Stimulated activated naive CD8-positive, alpha-beta T cell treated with anti-CD3 and anti-CD28 coated beads, Interleukin-15, amount 100 ng/mL, for 72 hours (primary cell): ENCODE data around the gene LEFTY1.

ENCODE experiments used
- ATAC-seq: fragments of 150-1000 bp; cut with Tn5 transposase; 2 replicates; pipeline ENCODE4 v1.10.0; 2021; ENCODE audit warnings: mild to moderate bottlenecking, moderate library complexity
- DNase-seq, 2 donors: peaks; one replicate each; pipeline ENCODE4 v3.0.0; 2021 to 2022
- H3K27ac Mint-ChIP-seq, 2 donors: one replicate each; pipeline ENCODE4 v1.8.0; 2022; ENCODE audit warnings: mild to moderate bottlenecking in 2 of 2, mixed read lengths in 2 of 2, moderate library complexity in 2 of 2
- H3K27me3 Mint-ChIP-seq: one replicate; pipeline ENCODE4 v1.8.0; 2022; ENCODE audit warnings: mixed read lengths
- H3K4me1 Mint-ChIP-seq: one replicate; pipeline ENCODE4 v1.8.0; 2022; ENCODE audit warnings: mild to moderate bottlenecking, mixed read lengths
- H3K4me3 Mint-ChIP-seq, 2 donors: one replicate each; pipeline ENCODE4 v1.8.0; 2022; ENCODE audit warnings: mild to moderate bottlenecking in 2 of 2, mixed read lengths in 2 of 2, moderate library complexity in 1 of 2
- H3K9me3 Mint-ChIP-seq, 2 donors: one replicate each; pipeline ENCODE4 v1.8.0; 2022; ENCODE audit warnings: mixed read lengths in 2 of 2

LEFTY1 gene

DNA sequence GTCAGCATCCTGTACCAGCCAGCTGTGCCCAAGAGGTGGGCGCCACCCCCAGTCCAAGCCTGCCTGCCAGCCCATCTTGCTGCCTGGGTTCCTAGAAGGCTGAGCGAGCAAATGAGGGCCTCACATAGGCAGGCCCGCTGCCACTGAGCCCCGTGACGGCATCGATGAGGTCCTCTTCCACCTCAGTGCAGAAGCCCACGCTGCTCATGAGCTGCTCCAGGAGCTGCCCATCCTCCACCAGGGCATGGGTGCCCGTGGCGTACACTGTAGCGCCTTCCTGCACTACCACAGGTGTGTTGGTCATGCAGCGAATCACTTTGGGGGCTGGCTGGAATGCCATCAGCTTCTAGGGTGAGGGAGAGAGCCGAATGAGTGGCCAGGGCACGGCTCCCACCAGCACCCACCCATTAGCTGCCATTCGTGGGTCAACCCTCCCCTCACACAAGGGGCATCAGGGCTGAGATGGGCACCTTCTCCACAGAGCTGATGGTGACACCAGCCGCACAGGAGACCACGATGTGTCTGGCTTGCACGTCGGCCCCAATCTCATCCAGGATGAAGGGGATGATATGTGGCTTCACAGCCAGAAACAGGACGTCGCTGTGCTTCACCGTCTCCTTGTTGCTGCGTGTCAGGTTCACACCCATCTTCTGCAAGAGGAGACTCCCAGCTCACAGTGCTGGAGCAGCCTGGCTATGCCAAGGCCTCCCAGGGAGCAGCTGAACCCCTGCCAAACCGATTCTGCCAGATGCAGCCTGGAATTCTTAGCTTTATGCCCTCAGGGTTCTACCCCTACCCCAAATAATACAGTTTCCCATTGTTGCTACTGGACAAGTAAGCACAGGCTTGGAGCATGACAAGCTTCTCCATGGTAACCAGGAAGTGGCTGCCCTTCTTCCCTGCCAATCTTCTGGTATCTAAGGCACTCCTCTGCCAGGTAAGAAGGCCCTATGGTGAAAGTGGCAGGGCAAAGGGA lies 33.1 kb upstream of the LEFTY1 start:
- peak overlapping the region in 1 of 2 donors; percentile 42 for H3K27ac Mint-ChIP-seq
- H3K4me1 Mint-ChIP-seq: peaks cover 59% of the 10 kb centered on the region
- H3K27me3 Mint-ChIP-seq: no peaks in the 10 kb centered on the region
- DNase-seq (no peak), ATAC-seq (no peak)
- H3K9me3 Mint-ChIP-seq: no peaks in the 10 kb centered on the region
- H3K4me3 Mint-ChIP-seq: peak overlapping the region; percentile 95 to 97

DNA sequence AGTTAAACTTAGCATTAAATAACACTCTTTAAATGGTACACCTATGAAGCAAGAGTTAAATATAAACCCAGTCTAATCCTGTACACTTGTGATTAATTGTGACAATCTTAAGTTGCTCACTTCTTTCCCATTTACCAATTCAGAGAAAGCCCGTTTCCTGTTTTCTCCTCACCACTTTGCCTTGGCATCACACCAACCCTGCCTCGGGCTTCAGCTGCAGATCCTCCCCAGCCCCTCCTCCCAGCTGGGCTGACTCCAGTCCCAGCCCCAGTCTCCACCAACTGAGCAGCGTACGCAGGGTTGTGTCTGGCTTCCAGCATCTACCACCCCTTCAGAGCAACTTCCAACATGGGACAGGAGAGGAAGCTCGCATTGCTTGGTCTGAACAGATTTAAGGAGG lies 31.0 kb upstream of the LEFTY1 start:
- H3K27me3 Mint-ChIP-seq: no peaks in the 10 kb centered on the region
- H3K4me3 Mint-ChIP-seq: peak overlapping the region; percentile 42 to 69
- no peak for ATAC-seq
- peak in 1 of 2 donors; percentile 44 for DNase-seq
- peaks cover 46% of the 10 kb centered on the region for H3K4me1 Mint-ChIP-seq
- peak overlapping the region in 1 of 2 donors; percentile 88 for H3K27ac Mint-ChIP-seq
- H3K9me3 Mint-ChIP-seq: no peaks in the 10 kb centered on the region

DNA sequence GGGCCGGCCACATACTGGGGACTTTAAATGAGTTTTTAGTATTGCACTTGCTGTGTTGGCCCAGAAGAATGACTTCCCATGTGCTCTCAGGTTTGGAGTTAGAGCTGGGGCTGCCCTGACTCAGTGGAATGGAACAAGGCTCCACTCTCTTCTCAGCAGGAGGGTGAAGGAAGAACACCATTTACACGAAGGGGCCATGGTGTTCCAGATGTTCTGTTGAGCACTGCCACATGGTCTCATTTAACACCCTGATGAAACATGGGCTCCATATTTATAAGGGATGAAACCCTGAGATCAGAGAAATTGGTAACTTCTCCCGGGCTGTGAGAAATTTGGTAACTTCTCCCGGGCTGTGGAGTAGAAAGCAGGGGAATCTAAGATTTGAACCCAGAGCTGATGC lies 29.3 kb upstream of the LEFTY1 start:
- H3K27me3 Mint-ChIP-seq: no peaks in the 10 kb centered on the region
- no peak overlapping the region for H3K27ac Mint-ChIP-seq
- H3K4me1 Mint-ChIP-seq: peaks cover 41% of the 10 kb centered on the region
- no peak for ATAC-seq
- DNase-seq: no peak
- no peaks in the 10 kb centered on the region for H3K9me3 Mint-ChIP-seq
- no peak overlapping the region for H3K4me3 Mint-ChIP-seq

DNA sequence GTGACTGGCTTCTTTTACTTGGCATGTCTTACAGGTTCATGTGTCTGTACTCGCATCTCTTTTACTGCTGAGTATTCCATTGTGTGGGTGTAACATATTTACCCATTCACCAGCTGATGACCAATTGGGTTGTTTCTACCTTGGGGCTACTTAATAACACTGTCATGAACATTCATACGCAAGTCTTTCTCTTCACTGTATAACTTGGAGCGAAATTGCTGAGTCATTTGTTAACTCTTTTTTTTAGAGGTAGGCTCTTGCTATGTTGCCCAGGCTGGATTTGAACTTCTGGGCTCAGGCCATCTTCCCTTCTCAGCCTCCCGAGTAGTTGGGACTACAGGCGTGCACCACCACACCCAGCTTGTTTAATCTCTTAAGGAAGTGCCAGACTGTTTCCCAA lies 28.6 kb upstream of the LEFTY1 start:
- Mint-ChIP-seq H3K27me3 (no peaks in the 10 kb centered on the region), H3K4me3 (no peak overlapping the region), H3K9me3 (no peaks in the 10 kb centered on the region), H3K4me1 (peaks cover 34% of the 10 kb centered on the region), H3K27ac (peak overlapping the region in 1 of 2 donors; percentile 44)
- ATAC-seq (no peak), DNase-seq (no peak)

DNA sequence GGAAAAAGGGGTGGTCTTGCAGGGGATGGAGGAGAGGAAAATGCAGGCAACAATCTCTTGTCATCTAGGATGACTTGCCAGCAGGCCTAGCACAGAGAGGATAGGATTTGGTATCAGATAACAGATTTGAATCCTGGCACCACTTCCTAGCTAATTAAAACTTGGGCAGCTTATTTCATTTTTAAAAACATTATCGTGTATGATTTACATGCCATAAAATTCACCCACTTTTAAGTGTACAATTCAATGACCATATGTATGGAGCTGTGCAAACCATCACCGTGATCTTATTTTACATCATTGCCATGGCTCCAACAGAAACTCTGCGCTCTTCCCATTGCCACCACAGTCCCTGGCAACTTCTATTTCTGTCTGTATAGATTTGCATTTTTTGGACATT lies 28.2 kb upstream of the LEFTY1 start:
- H3K27ac Mint-ChIP-seq: no peak overlapping the region
- no peak for DNase-seq
- H3K27me3 Mint-ChIP-seq: no peaks in the 10 kb centered on the region
- peaks cover 29% of the 10 kb centered on the region for H3K4me1 Mint-ChIP-seq
- no peak for ATAC-seq
- no peak overlapping the region for H3K4me3 Mint-ChIP-seq
- H3K9me3 Mint-ChIP-seq: no peaks in the 10 kb centered on the region

DNA sequence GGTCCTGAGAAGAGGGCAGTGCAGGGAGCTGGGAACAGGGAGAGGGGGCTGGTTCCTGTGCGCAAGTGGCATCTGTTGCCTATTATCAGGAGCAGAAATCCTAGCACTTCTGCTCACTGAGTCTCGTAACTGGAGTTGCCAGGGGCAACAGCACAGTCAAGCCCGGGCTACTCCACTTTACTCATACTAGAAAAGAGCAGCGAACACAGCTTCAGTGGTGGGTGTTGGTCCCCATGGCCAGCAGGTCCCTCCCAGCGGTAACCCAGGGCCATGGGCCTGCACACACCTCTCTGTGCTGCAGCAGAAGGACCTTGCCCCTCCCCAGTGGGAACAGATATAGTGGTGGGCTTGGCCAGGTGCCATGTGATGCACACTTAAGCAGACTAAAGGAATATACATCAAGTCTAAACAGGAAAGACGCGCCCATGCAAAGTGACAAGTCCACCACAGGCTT lies 26.6 kb upstream of the LEFTY1 start:
- Mint-ChIP-seq H3K4me3 (no peak overlapping the region), H3K4me1 (peaks cover 25% of the 10 kb centered on the region), H3K9me3 (no peaks in the 10 kb centered on the region), H3K27ac (no peak overlapping the region), H3K27me3 (no peaks in the 10 kb centered on the region)
- DNase-seq: no peak
- no peak for ATAC-seq

DNA sequence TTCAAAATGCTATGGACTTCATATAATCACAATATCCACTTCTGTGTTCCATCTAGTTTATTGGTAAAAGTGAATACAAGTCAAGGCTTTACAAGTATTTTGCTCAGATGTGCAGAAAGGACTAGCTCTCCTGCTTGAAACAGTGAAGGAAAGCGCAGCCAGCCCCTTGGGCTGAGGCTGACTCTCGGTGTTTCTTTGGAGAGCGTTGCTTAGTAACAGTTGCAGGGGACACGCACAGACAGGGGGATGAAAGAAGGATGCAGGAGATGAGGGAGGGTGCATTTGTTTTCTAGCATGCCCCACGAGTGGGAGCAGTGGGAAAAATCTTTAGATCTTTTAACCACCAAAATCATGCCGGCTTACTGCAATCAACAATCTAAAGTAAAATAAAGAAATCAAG lies 26.0 kb upstream of the LEFTY1 start:
- Mint-ChIP-seq H3K27ac (peak overlapping the region in 1 of 2 donors; percentile 29), H3K4me1 (peaks cover 25% of the 10 kb centered on the region), H3K9me3 (no peaks in the 10 kb centered on the region), H3K4me3 (no peak overlapping the region), H3K27me3 (no peaks in the 10 kb centered on the region)
- ATAC-seq (no peak), DNase-seq (no peak)

DNA sequence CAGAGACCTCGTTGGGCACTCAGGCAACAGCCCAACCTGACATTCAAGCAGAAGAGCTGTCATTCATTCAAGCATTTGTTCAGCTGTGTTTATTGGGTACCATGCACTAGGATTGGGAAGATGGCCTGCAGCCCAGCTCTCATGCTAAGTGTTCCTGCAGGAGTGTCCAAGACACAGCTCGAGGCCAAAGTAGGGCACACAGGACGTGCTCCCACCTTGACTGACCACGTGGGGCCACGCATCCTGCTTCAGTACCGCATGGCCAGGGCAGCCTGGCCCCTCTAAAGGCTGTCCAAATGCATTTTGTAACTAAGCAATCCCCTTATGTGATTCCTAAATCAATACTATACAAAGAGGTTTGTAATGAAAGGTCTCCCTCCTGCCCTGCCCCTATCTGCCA lies 25.4 kb upstream of the LEFTY1 start:
- DNase-seq (no peak), ATAC-seq (no peak)
- H3K27me3 Mint-ChIP-seq: no peaks in the 10 kb centered on the region
- no peak overlapping the region for H3K4me3 Mint-ChIP-seq
- peaks cover 25% of the 10 kb centered on the region for H3K4me1 Mint-ChIP-seq
- H3K27ac Mint-ChIP-seq: no peak overlapping the region
- no peaks in the 10 kb centered on the region for H3K9me3 Mint-ChIP-seq

DNA sequence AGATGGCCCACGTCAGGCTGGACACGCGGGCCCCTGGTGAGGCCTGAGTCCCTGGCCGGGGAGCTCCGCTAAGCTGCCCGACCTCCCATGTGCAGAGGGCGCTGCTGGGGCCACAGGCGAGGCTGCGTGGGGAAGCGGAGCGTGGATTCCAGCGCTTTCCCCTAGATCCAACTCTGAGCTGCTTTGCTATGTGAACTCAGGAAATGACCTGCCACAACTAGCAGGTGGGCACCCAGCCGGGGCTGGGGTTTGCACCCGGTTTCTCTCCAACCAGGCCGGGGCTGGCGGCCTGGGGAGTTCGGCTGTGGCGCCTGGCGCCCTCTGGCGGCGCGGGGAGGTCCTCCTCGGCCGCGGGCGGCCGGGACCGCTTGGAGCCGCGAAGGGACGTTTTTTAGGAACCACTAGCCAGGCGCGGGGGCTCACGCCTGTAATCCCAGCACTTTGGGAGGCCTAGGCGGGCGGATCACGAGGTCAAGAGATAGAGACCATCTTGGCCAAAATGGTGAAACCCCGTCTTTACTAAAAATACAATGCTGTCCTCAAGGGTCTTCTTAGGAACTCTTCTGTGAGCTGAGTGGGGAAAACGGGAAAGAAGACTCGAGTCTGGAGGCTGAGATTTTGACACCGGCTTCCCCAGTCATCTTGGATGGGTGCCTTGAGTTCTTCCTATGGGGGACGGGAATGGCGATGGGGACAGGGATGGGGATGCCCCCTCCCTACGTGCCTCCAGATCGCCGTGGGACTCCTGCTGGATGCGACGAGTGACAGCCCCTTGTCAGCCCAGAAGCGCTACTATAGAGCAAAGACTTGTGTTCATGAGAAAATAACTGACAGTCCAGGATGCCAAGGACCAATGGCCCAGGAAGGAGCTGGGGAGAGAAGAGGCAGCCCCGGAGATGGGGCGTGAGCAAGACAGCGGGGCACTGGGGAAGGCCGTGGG lies 22.5 kb upstream of the LEFTY1 start:
- Mint-ChIP-seq H3K27me3 (no peaks in the 10 kb centered on the region), H3K27ac (no peak overlapping the region), H3K4me1 (peaks cover 27% of the 10 kb centered on the region), H3K9me3 (no peaks in the 10 kb centered on the region), H3K4me3 (peak overlapping the region in 1 of 2 donors; percentile 19)
- ATAC-seq: peak; percentile 88
- DNase-seq: peak; percentile 71 to 79

DNA sequence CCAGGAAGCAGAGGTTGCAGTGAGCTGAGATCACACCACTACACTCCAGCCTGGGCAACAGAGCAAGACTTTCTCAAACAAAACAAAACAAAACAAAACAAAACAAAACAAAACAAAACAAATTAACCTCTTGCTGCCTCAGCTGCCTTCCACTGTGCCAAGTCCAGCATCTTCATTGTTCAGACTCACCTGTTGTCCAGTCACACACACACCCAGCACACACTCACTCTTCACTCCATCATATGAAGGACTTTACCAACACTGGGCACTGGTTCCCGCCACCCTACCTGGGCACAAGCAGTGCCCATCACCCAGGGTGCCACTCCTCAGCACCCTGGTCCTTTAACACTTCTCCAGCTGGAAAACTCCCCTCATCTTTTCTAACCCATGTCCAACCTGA lies 20.5 kb upstream of the LEFTY1 start:
- no peaks in the 10 kb centered on the region for H3K9me3 Mint-ChIP-seq
- peaks cover 40% of the 10 kb centered on the region for H3K4me1 Mint-ChIP-seq
- DNase-seq (no peak), ATAC-seq (no peak)
- H3K27ac Mint-ChIP-seq: peak overlapping the region in 1 of 2 donors; percentile 59
- no peaks in the 10 kb centered on the region for H3K27me3 Mint-ChIP-seq
- H3K4me3 Mint-ChIP-seq: no peak overlapping the region

DNA sequence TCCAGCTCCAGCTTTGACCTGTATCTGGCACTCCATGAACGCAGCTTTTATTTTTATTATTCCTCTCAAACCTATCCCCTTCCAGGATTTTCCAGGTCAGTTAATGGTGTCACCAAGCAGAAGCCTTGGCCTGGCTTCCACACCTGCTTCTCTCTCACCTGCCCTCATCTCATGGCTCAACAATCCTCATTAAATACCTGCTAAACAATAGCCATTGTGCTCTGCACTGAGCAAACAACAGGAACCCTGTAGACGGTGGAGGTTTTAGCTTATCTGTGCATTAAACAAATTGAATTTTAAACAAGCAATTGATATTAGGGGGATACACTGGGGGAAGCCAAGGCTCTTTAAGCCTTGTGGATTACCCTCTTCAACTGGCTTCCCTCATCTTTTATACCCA lies 19.8 kb upstream of the LEFTY1 start:
- DNase-seq (no peak), ATAC-seq (no peak)
- Mint-ChIP-seq H3K27ac (no peak overlapping the region), H3K4me3 (no peak overlapping the region), H3K4me1 (peaks cover 40% of the 10 kb centered on the region), H3K27me3 (no peaks in the 10 kb centered on the region), H3K9me3 (no peaks in the 10 kb centered on the region)

DNA sequence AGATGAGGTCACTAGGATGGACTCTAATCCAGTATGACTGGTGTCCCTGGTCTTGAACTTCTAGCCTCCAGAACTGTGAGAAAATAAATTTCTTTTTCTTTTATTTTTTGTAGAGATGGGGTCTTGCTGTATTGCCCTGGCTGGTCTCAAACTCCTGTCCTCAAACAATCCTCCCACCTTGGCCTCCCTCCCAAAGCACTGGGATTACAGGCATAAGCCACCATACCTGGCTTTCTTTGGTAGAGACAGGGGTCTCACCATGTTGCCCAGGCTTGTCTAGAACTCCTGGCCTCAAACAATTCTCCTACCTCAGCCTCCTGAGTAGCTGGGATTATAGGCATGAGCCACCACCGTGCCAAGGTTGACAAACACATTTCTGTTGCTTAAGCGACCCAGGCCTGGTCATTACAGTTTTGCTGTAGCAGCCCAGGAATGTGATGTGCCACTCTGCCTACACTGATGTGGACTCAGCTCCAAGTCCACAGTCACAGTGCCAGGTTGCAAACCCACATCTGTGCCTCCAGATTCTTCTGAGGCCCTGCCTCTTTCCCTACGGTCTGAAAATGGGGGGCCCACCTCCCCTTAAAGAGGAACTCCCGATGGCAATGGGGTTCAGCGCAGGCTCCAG lies 19.2 kb upstream of the LEFTY1 start:
- no peak overlapping the region for H3K4me3 Mint-ChIP-seq
- H3K27ac Mint-ChIP-seq: no peak overlapping the region
- H3K9me3 Mint-ChIP-seq: no peaks in the 10 kb centered on the region
- peaks cover 40% of the 10 kb centered on the region for H3K4me1 Mint-ChIP-seq
- ATAC-seq (no peak), DNase-seq (no peak)
- H3K27me3 Mint-ChIP-seq: no peaks in the 10 kb centered on the region

DNA sequence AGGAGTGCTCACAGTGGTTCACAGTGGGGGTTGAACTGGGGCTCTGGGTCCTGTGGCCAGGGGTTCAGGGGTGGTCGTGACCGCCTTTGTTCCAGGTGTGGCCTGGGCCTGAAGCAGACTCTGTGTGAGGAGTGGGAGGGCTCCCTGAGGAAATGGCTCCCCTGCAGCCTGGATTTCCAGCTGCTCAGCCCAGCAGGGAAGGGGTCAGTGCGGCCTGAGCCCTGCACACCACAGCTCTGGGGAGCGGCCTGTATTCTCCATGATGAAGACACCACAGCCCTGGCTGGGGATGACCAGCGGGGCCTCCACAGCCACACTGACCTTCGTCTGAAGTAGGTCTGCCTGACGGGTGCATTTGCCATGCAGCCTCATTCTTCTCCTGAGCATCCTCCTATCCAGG lies 18.4 kb upstream of the LEFTY1 start:
- Mint-ChIP-seq H3K4me1 (peaks cover 40% of the 10 kb centered on the region), H3K27ac (peak overlapping the region in 1 of 2 donors; percentile 20), H3K9me3 (no peaks in the 10 kb centered on the region), H3K27me3 (no peaks in the 10 kb centered on the region), H3K4me3 (no peak overlapping the region)
- ATAC-seq: no peak
- DNase-seq: no peak

DNA sequence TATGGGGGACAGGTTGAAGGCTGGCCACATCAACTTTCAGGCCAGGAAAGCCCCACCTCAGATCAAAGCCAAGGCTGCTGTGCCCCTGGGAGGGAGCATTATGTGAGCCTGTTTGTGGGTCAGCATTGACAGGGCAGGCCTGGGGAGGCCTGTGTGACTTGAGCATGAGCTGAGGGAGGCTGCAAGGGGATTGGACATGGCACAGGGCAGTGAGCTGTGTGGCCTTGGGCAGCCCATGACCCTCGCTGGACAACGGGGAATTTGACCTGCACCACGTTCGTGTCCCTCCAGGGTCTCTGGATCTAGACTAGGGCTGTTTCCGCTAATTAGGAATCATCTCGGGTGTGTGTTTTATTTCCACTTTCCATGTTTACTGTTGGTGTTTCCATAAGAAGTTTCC lies 17.5 kb upstream of the LEFTY1 start:
- DNase-seq (no peak), ATAC-seq (peak; percentile 4)
- Mint-ChIP-seq H3K27ac (peak overlapping the region in 1 of 2 donors; percentile 59), H3K27me3 (no peaks in the 10 kb centered on the region), H3K4me3 (no peak overlapping the region), H3K9me3 (no peaks in the 10 kb centered on the region), H3K4me1 (peaks cover 36% of the 10 kb centered on the region)

DNA sequence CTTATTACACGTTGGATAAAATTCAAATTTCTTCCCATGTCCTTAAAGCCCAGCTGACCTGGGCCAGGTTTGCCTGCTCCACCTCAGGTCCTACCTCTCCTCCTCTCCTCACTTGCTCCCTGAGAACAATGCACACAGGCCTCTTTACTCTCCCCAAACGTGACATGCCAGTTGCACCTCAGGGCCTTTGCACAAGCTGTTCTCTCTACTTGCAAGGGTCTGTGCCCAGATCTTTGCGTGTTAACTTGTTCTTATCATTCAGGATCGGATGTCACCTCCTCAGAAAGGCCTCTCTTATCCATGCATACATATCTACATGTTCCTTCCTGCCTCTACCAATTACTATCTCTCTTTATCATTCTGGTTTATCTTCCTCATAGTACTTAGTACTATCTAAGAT lies 14.7 kb upstream of the LEFTY1 start:
- Mint-ChIP-seq H3K27me3 (no peaks in the 10 kb centered on the region), H3K9me3 (no peaks in the 10 kb centered on the region), H3K4me1 (peaks cover 32% of the 10 kb centered on the region), H3K27ac (no peak overlapping the region), H3K4me3 (no peak overlapping the region)
- ATAC-seq: no peak
- DNase-seq: no peak
